Measurements from ENCODE around the gene EOGT.

Gene EOGT

DNA sequence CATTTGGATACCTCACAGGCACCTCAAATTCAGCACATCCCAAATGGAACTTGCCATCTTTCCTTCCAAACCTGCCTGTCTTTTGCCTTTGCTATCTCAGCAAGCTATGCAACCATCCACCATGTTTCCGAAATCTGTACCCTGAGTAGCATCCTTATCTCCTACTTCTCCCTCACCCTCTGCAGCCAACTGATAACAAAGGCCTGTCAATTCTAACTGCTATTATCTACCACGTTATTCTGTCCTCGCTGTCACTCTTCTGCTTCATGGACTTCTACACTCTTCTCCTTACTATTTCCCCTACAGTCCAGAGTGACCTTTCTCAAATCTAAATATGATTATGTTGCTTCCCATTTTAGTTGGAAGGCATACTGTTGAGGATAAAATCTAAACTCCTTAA is 55.6 kb downstream of the EOGT start:
- Histone ChIP-seq H3K27ac (no peak overlapping the region), H3K4me1 (no peaks in the 10 kb centered on the region), H3K9me3 (no peaks in the 10 kb centered on the region), H3K27me3 (peaks cover 0 to 7% of the 10 kb centered on the region in 2 donors), H3K36me3 (no peaks in the 10 kb centered on the region), H3K4me3 (no peak overlapping the region)
- intact Hi-C loops (cut with DNase I; ENCODE audit: low total_unique reads) = no loop called here
- DNase-seq = no peak
- TF ChIP-seq CTCF (IDR thresholded peaks at IDR 0.05) = no peak

DNA sequence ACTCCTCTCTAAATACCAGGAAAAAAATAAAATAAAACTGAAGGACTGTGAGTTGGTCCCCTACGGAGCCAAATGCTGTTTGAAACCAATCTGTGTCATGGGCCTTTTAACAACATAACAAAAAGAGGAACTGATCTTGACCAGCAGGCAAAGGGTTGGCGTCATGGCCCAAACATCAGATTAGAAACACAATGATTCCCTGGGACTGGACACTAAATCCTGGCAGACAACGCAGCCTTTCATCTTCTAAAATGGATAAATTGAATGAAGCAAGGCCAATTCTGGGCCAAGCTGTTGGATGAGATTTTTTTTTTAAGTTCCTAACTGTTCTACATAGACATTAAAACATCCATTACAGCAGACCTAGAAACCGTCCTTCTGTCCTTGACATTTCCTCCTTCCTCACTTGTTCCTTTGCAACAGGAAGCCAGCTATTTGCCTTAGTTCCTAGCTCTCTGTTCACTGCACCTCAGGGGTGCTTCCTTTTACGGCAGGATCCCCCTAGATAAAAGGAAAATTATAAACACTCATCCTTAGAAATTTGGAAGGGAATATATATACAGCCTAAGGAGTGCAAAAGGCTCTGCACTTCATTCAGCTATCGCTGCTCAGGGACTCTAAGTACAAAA is 59.6 kb downstream of the EOGT start:
- Histone ChIP-seq H3K4me1 (no peaks in the 10 kb centered on the region), H3K9me3 (no peaks in the 10 kb centered on the region), H3K4me3 (no peak overlapping the region), H3K27me3 (peaks cover 0 to 4% of the 10 kb centered on the region in 2 donors), H3K27ac (no peak overlapping the region), H3K36me3 (no peaks in the 10 kb centered on the region)
- intact Hi-C loops (cut with DNase I; ENCODE audit: low total_unique reads) = no loop called here
- no peak for TF ChIP-seq CTCF (IDR thresholded peaks at IDR 0.05)
- DNase-seq = no peak

GRCh38 chr3:68945225-68945624 is 68.3 kb downstream of the EOGT start:
- Histone ChIP-seq H3K9me3 (no peaks in the 10 kb centered on the region), H3K27ac (no peak overlapping the region), H3K27me3 (peaks cover 0 to 17% of the 10 kb centered on the region in 2 donors), H3K4me3 (no peak overlapping the region), H3K4me1 (no peaks in the 10 kb centered on the region), H3K36me3 (no peaks in the 10 kb centered on the region)
- no peak for DNase-seq
- intact Hi-C loops (cut with DNase I; ENCODE audit: low total_unique reads) = no loop called here
- no peak for TF ChIP-seq CTCF (IDR thresholded peaks at IDR 0.05)

- Histone ChIP-seq H3K27me3 (peaks cover 0 to 13% of the 10 kb centered on the region in 2 donors), H3K36me3 (no peaks in the 10 kb centered on the region), H3K4me1 (no peaks in the 10 kb centered on the region), H3K9me3 (no peaks in the 10 kb centered on the region), H3K4me3 (no peak overlapping the region), H3K27ac (no peak overlapping the region)
- intact Hi-C loops (cut with DNase I; ENCODE audit: low total_unique reads) = no loop called here
- TF ChIP-seq CTCF (IDR thresholded peaks at IDR 0.05) = no peak
- no peak for DNase-seq
Observed at GRCh38 chr3:68943753-68944500, 69.6 kb downstream of the EOGT start.

DNA sequence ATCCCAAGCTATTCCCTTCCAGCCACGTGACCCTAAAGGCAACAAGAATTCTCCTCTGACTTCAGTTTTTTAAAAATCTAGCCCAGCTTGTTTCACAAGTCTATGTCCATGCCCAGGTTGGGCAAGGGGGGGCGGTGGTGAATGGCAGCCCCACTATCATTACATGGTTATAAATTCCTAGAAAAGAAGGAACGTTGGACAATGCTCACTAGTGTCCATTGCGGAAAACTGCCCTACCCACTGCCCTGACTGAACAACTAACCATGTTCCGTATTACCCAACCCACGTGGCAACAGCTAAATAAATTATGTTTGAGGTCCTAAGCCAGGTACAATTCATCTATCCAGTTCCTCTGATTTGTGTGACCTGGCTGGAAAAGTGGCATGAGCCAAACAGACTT is 72.4 kb downstream of the EOGT start:
- Histone ChIP-seq H3K4me1 (no peaks in the 10 kb centered on the region), H3K9me3 (no peaks in the 10 kb centered on the region), H3K27me3 (peaks cover 0 to 13% of the 10 kb centered on the region in 2 donors), H3K4me3 (no peak overlapping the region), H3K27ac (no peak overlapping the region), H3K36me3 (no peaks in the 10 kb centered on the region)
- intact Hi-C loops (cut with DNase I; ENCODE audit: low total_unique reads) = no loop called here
- DNase-seq = no peak
- no peak for TF ChIP-seq CTCF (IDR thresholded peaks at IDR 0.05)
